NCI-H82 (cell line): Measurements from ENCODE around the gene ARHGEF3.
"Not testable (repeated sequence)": the region's sequence is repeated elsewhere in the genome, so short reads cannot be mapped to it uniquely, and the experiment has no call there.

Experiments
- DNase-seq: peaks from one replicate; lab custom pipeline; 2025; lab: John Stamatoyannopoulos, UW

ARHGEF3 gene

DNA sequence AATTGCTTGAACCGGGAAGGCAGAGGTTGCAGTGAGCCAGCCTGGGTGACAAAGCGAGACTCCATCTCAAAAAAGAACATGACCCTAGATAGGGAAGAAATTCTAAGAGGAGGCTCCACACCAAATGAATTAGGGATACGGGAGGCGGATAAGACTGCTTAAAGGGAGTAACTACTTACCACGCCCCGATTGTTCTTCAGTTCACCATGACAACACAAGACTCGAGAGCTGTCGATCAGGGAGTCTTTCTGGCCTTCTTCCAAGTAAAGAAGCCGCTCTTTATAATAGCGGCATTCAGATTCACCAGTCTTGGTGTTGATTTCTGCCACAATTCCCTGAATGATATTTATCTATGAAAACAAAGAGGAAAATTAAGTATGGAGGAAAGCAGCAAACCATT is 64.7 kb downstream of the ARHGEF3 start:
- DNase-seq = no peak

DNA sequence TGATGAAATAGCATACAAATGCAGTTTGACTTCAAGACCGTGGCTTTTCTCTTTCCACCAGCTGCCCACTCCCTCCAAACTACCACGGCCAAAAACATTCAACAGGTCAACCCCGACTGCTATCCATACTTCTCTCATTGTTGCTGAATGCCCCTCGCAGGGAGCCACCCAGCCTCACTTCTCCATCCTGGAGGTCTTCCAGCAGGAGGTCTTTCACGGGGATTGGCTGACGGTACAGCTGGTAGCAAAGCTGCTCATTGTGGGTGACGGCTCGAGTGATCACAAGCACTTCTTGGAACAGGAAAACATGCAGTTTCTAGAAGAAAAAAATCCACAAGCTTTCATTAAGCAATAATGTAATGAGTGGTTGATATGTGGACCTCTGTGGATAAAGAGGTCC is 69.6 kb downstream of the ARHGEF3 start:
- DNase-seq = no peak

GRCh38 chr3:56725175-56725574 is 76.6 kb downstream of the ARHGEF3 start:
- DNase-seq = no peak

- DNase-seq = no peak
Observed at GRCh38 chr3:56724676-56725075, 77.1 kb downstream of the ARHGEF3 start.

DNA sequence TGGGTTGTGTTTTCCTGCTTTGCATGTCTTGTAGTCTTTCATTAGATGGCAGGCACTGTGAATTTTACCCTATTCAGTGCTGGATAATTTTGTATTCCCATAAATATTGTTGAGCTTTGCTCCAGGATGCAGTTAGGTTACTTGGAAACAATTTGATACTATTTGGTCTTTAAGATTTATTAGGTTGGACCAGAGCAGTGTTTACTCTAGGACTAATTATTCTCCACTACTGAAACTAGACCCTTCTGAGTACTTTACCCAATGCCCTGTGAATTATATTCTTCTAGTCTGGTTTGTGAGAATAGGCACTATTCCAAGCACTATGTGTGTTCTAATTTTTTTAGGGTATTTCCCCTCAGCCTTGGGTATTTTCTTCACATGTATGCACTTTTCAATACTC is 80.9 kb downstream of the ARHGEF3 start:
- DNase-seq = no peak

GRCh38 chr3:56718809-56719208 is 82.9 kb downstream of the ARHGEF3 start:
- not testable (repeated sequence) for DNase-seq

DNA sequence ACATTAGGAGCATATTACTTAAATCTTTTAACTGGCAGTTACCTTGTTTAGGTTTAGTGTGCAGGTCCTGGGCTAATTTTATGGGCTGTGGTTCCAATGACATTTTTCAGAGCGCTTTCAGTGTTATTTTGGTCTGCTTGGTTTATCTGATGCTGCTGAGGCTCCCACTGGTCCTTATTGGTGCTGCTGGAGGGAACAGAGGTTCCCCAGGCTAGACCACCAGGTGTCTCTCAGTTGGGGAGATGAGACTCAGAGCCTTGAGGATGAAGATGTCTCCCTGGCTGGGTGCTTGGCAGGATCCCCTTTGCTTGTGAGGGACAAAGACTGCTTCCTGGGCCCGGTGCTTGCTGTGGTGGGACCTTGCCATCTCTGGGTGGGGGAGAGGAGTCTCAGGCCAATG is 90.4 kb downstream of the ARHGEF3 start:
- DNase-seq = no peak

- not testable (repeated sequence) for DNase-seq
Observed at GRCh38 chr3:56707412-56707811, 94.3 kb downstream of the ARHGEF3 start.

- DNase-seq = no peak
Observed at GRCh38 chr3:56706629-56707028, 95.1 kb downstream of the ARHGEF3 start.

- DNase-seq = no peak
Observed at GRCh38 chr3:56704706-56705105, 97.0 kb downstream of the ARHGEF3 start.

DNA sequence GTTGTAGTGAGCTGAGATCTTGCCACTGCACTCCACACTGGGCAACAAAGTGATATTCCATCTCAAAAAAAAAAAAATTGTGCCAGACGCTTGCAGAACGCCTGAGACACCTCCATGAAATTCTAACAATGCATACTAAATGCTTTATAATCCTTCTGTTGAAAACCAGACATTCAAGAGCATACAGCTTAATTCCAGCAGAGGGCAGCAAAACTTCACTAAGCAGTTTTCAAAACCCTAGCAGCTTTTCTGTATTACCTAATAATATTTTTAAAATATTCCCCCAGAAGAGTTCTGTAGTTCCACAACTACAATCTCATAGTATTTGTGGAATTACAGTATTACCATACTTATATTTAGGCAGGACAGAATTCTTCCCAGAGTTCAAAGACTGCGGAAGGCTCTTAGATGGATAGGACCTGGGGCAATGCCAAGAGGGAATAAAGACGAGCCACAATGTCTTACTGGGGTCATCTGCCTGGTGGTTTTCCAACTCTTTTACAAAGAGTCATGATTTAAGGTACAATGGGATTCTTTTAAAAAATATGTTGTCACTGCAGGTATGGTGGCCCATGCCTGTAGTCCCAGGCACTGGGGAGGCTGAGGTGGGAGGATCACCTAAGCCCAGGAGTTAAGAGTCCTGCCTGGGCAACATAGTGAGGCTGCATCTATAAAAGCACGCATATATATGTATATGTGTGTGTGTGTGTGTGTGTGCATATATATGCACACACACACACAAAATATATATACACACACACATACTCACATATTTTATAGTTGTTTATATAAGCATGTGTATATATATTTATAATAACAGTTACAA is 99.0 kb downstream of the ARHGEF3 start:
- peak; percentile 79 for DNase-seq

DNA sequence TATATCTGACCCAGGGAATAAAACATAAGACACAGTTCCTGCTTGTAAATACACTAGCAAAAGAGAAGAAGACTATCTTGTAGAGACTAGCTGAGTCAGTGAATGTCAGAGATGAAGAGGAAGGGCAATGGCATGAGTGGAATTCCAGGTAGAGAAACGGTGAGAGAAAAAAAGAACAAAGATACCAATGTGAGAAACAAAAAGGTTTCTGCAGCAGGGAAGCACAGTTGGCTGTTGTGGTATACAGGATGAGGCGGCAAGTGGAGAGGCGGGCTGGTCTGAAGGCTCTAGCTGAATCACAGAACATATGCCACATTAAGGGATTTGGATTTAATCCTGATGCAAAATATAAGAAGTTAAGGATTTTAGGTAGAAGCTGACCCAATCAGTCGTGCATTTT is 101.6 kb downstream of the ARHGEF3 start:
- DNase-seq = peak; percentile 72

- no peak for DNase-seq
Observed at GRCh38 chr3:56694867-56695683, 106.7 kb downstream of the ARHGEF3 start.

- DNase-seq = no peak
Observed at GRCh38 chr3:56693750-56694149, 108.0 kb downstream of the ARHGEF3 start.

DNA sequence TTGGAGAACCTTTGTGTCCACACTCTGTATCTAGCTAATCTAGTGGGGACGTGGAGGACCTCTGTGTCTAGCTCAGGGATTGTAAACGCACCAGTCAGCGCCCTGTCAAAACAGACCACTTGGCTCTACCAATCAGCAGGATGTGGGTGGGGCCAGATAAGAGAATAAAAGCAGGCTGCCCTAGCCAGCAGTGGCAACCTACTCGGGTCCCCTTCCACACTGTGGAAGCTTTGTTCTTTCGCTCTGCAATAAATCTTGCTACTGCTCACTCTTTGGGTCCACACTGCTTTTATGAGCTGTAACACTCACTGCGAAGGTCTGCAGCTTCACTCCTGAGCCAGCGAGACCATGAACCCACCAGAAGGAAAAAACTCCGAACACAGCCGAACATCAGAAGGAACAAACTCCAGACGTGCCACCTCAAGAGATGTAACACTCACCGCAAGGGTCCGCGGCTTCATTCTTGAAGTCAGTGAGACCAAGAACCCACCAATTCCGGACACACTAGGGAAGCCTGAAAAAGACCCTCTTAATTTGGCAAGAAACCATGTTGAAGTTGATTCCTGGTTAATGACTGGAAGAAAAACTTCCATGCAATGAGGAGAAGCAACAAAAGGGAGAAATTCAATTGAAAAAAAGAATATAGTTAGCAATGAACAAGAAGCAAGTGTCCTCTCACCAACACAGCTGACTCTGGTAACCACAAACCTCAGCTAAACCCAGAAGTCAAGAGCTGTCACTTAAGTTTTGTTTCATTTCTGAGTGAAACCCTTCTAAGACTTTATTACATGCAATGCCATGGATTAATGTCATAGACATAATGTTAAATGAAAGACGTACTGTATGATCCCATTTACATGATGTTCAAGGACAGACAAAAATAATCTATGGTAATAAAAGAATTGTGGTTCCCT is 109.0 kb downstream of the ARHGEF3 start:
- DNase-seq = not testable (repeated sequence)

DNA sequence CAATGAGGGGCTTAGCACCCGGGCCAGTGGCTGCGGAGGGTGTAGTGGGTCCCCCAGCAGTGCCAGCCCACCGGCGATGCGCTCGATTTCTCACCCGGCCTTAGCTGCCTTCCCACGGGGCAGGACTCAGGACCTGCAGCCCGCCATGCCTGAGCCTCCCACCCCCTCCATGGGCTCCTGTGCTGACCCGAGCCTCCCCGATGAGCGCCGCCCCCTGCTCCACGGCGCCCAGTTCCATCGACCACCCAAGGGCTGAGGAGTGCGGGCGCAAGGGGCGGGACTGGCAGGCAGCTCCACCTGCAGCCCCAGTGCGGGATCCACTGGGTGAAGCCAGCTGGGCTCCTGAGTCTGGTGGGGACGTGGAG is 109.8 kb downstream of the ARHGEF3 start:
- DNase-seq = not testable (repeated sequence)

- no peak for DNase-seq
Observed at GRCh38 chr3:56691165-56692000, 110.4 kb downstream of the ARHGEF3 start.

DNA sequence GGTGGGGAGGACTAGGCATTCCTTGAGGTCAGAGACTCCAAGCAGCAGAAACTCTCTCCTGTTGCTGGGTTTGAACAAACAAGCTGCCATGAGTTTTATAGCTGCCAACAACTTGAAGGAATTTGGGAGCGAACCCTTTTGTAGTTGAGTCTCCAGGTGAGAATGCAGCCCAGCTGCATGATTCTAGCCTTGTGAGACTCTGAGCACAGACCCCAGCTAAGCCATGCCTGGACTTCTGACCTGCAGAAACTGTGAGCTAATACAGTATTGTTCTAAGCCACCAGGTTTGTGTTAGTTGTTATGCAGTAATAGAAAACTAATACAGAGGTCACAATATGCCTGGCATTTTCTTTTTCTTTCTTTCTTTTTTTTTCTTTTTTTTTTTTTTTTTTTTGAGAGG is 112.4 kb downstream of the ARHGEF3 start:
- DNase-seq = no peak

DNA sequence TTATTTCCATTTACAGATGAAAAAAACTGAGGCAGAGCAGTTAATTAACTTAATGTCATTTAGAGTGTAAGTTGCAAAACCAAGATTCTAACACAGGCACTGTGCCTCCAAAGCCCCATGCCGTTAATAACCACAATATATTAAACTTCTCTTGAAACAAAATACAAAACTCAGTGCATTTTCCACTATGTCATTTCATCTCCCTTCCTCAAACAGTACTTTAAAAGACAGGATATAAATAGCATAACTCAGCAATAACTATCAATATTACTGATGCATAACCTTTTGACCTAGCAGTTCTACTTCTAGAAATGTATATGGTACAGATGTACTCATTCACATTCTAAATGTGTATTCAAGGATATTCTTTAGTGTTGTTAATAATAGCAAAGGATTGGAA is 113.6 kb downstream of the ARHGEF3 start:
- DNase-seq = no peak

DNA sequence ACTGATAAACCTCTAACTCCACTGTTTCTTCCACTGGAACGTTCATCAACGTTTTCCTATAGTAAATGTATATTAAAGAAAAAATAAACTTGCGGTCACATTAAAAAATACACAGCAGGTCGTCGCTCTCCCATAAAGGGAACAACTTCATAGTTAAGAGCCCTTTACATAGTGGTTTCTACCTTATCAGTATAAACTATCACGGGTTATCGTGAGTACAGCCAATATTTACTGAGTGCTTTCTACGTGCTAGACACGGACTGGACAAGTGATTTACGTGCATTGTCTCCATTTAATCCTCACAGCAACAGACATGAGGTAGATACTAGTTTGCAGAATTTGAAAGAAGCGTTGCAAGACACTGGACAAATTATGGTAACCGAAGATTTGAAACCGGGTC is 117.7 kb downstream of the ARHGEF3 start:
- DNase-seq = no peak

DNA sequence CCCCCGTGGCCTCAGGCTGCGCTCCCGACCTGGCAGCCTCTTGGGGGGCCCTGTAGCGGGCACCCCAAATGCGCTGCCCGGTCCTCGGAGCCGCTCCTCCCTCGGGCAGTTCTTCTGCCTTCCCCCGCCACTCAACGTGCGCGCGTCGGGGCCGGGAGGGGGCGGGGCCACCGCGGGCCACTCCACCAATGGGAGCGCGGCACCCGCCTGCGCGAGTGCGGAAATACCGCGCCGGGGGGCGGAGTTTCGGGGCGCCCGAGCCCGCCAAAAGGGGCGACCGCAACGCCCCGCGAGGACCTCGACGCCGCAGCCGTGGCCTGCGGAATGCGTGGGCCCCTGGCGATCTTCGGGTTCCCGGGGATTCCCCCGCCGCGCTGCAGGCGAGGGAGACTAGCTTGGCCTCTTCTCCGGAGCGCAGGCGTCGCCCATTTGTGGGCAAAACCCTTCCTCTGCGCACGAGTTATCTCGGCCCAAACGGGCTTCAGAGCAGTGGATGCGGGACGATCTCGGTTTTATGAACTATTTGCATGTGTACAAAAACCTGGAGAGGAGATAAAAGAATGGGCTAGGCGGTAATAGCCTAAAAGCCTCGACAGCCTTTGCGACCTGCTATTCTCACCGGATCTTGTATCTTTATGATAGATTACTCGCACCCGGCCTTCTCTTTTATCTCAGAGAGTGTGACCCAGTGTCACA is 118.5 kb downstream of the ARHGEF3 start, which contains the start of gene TASOR:
Gene TASOR, minus strand, starts transcription at position 144 of the 696 bp plus-strand sequence. CDS start 259 bp downstream, outside the sequence.
- peak; percentile 82 for DNase-seq
